Erythroblast (primary cell): ENCODE measurements around the gene RPGRIP1L.

Experiments
- GATA1 ChIP-seq: IDR thresholded peaks from 2 replicates; pipeline ENCODE4 v1.6.1; 2011; ENCODE audit warnings: low read depth, mild to moderate bottlenecking, control low read depth, low read length, moderate library complexity
- POLR2A ChIP-seq: IDR thresholded peaks from 2 replicates; pipeline ENCODE4 v1.6.1; 2011; ENCODE audit warnings: mild to moderate bottlenecking, low read length

DNA sequence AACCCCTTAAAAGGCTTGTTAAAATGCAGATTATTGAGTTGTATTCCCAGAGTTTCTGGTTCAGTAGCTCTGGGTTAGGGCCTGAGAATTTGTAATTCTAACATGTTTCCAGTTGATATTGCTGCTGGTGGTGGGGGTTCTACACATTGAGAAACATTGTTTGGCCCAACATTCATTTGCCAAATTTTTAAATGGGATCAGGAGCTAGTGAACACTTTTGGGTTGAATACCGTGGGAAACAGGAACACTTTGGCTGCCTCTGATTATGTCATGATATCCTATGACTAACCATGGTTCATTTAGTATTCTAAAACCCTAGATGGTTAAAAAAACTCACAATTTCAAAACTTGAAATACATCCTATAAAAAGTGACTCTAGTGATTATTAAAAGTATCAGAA, 89.3 kb downstream of the RPGRIP1L start:
- TF ChIP-seq POLR2A (no peak), GATA1 (no peak)
